IMR-90 (cell line): ENCODE data around the gene SLC16A7. TPM values are rescaled to one million over a fixed set of nuclear protein-coding genes. Genes with fewer than 3 reads are reported as not detected.

Experiments used
- ATAC-seq: fragments of 200-7000 bp; cut with Tn5 transposase; 2 replicates; pipeline ENCODE4 v1.9.1; 2020; ENCODE audit warnings: low read depth, mild to moderate bottlenecking, moderate library complexity
- BruUV-seq: library from RNA; stranded (reverse); fragments of 400-500 nt; replicated peaks from 2 replicates; lab custom pipeline; 2021; lab: Mats Ljungman, UMichigan
- CTCF ChIA-PET: fragments of 300-600 bp; formaldehyde crosslinking; extraction: SDS; loops from one replicate; lab custom pipeline; 2021; ENCODE audit warnings: antibody characterized with exemption; lab: Yijun Ruan, JAX
- POLR2A ChIA-PET: fragments of 300-600 bp; sonication (Branson Sonifier 250); formaldehyde crosslinking; loops from one replicate; lab custom pipeline; 2022; ENCODE audit warnings: antibody characterized with exemption; ENCODE audit not compliant: unreplicated experiment; lab: Charles Lee
- DNase-seq: peaks from one replicate; pipeline ENCODE4 v3.0.0; 2013
- H2AFZ ChIP-seq: replicated peaks from 2 replicates; pipeline ENCODE3; 2013; ENCODE audit warnings: low read length, mild to moderate bottlenecking; ENCODE audit not compliant: poor library complexity
- H2AK5ac ChIP-seq: 2 replicates; pipeline ENCODE4 v1.6.1; 2013; ENCODE audit warnings: low read depth, low read length, inconsistent platforms
- H2AK9ac ChIP-seq: replicated peaks from 2 replicates; pipeline ENCODE3; 2013; ENCODE audit warnings: mild to moderate bottlenecking, low read depth, low read length, moderate library complexity; ENCODE audit not compliant: poor library complexity
- H2BK120ac ChIP-seq: 2 replicates; pipeline ENCODE4 v1.6.1; 2013; ENCODE audit warnings: low read depth, low read length, inconsistent platforms
- H2BK15ac ChIP-seq: 3 replicates; pipeline ENCODE4 v1.6.1; 2013; ENCODE audit warnings: low read depth, low read length, inconsistent platforms
- H2BK20ac ChIP-seq: 2 replicates; pipeline ENCODE4 v1.6.1; 2013; ENCODE audit warnings: low read depth, mild to moderate bottlenecking, inconsistent platforms, low read length, moderate library complexity
- H2BK5ac ChIP-seq: 2 replicates; pipeline ENCODE4 v1.6.1; 2013; ENCODE audit warnings: mild to moderate bottlenecking, low read depth, low read length, inconsistent platforms; ENCODE audit not compliant: poor library complexity, severe bottlenecking
- H3K14ac ChIP-seq: replicated peaks from 2 replicates; pipeline ENCODE4 v1.6.1; 2013; ENCODE audit warnings: low read depth, low read length, inconsistent platforms
- H3K18ac ChIP-seq: 2 replicates; pipeline ENCODE4 v1.6.1; 2013; ENCODE audit warnings: low read depth, low read length, control low read depth
- H3K23ac ChIP-seq: 2 replicates; pipeline ENCODE4 v1.6.1; 2013; ENCODE audit warnings: low read depth, low read length, inconsistent platforms
- H3K27ac ChIP-seq: 2 replicates; pipeline ENCODE4 v1.5.1; 2013; ENCODE audit warnings: mild to moderate bottlenecking, control low read depth, low read length; ENCODE audit not compliant: insufficient read depth
- H3K27me3 ChIP-seq: 2 replicates; pipeline ENCODE4 v1.6.1; 2013; ENCODE audit warnings: low read length; ENCODE audit not compliant: control insufficient read depth, insufficient read depth
- H3K36me3 ChIP-seq: 2 replicates; pipeline ENCODE4 v1.6.1; 2013; ENCODE audit warnings: low read length, mixed read lengths; ENCODE audit not compliant: control insufficient read depth, insufficient read depth
- H3K4ac ChIP-seq: 2 replicates; pipeline ENCODE4 v1.6.1; 2013; ENCODE audit warnings: low read depth, low read length, inconsistent platforms
- H3K4me1 ChIP-seq: 2 replicates; pipeline ENCODE4 v1.6.1; 2013; ENCODE audit warnings: low read length, mixed read lengths; ENCODE audit not compliant: control insufficient read depth, insufficient read depth
- H3K4me2 ChIP-seq: 2 replicates; pipeline ENCODE4 v1.6.1; 2013; ENCODE audit warnings: low read depth, mild to moderate bottlenecking, control low read depth, low read length, moderate library complexity
- H3K4me3 ChIP-seq: 2 replicates; pipeline ENCODE4 v1.5.1; 2013; ENCODE audit warnings: low read depth, mild to moderate bottlenecking, control low read depth, low read length, moderate library complexity; ENCODE audit not compliant: insufficient read depth
- H3K56ac ChIP-seq: 2 replicates; pipeline ENCODE4 v1.6.1; 2013; ENCODE audit warnings: low read length, inconsistent platforms; ENCODE audit not compliant: insufficient read depth; ENCODE audit errors: extremely low read depth
- H3K79me1 ChIP-seq, 2 experiments: 2 replicates each; pipeline ENCODE4 v1.6.1; 2013; ENCODE audit warnings: low read length in 2 of 2, inconsistent platforms in 1 of 2, low read depth in 1 of 2
- H3K9ac ChIP-seq: 2 replicates; pipeline ENCODE4 v1.6.1; 2013; ENCODE audit warnings: low read depth, low read length, control low read depth
- H3K9me1 ChIP-seq: 2 replicates; pipeline ENCODE4 v1.6.1; 2013; ENCODE audit warnings: low read length, inconsistent platforms; ENCODE audit not compliant: insufficient read depth
- H3K9me3 ChIP-seq: 2 replicates; pipeline ENCODE4 v1.6.1; 2013; ENCODE audit warnings: low read length; ENCODE audit not compliant: control insufficient read depth, insufficient read depth
- H4K20me1 ChIP-seq: 2 replicates; pipeline ENCODE4 v1.6.1; 2013; ENCODE audit warnings: low read length, inconsistent platforms; ENCODE audit not compliant: insufficient read depth
- H4K5ac ChIP-seq: 2 replicates; pipeline ENCODE4 v1.6.1; 2013; ENCODE audit warnings: mild to moderate bottlenecking, low read depth, low read length, control low read depth
- H4K8ac ChIP-seq, 2 experiments: 2 replicates each; pipeline ENCODE4 v1.6.1; 2013; ENCODE audit warnings: low read depth in 2 of 2, low read length in 2 of 2, control low read depth in 1 of 2, inconsistent platforms in 1 of 2
- H4K91ac ChIP-seq: 2 replicates; pipeline ENCODE4 v1.6.1; 2013; ENCODE audit warnings: low read depth, low read length, inconsistent platforms; ENCODE audit not compliant: insufficient read depth
- BHLHE40 ChIP-seq: fragments of 150-350 bp; IDR thresholded peaks from 2 replicates; pipeline ENCODE4 v1.6.1; 2016; ENCODE audit warnings: mild to moderate bottlenecking, low read depth, low read length
- FOS ChIP-seq: fragments of 150-350 bp; IDR thresholded peaks from 2 replicates; pipeline ENCODE4 v1.6.1; 2016; ENCODE audit warnings: low read depth, low read length
- SMC3 ChIP-seq: fragments of 150-350 bp; IDR thresholded peaks from 2 replicates; pipeline ENCODE4 v1.6.1; 2016; ENCODE audit warnings: low read depth, mild to moderate bottlenecking, antibody characterized with exemption, low read length, moderate library complexity
- dilution Hi-C: fragments of 300-500 bp; cut with HindIII; formaldehyde crosslinking; loops from one replicate; pipeline ENCODE4 v1.14.3; 2018; ENCODE audit warnings: low sequenced_read_pairs; ENCODE audit not compliant: unreplicated experiment
- in situ Hi-C: fragments of 300-500 bp; cut with MboI; formaldehyde crosslinking; loops from 3 replicates; pipeline ENCODE4 v1.14.3; 2019; ENCODE audit warnings: low sequenced_read_pairs, inconsistent platforms, mixed read lengths
- intact Hi-C: fragments of 100-400 bp; cut with micrococcal nuclease; formaldehyde crosslinking; loops from 2 replicates; pipeline ENCODE4 v1.10.0; 2022
- polyA plus RNA-seq, 3 experiments: library from polyadenylated mRNA; depleted of rRNA; stranded (reverse); fragments of >200 nt; gene quantifications; 2 replicates each; pipeline ENCODE4 v1.2.3, GENCODE V29; 2012; ENCODE audit warnings: low replicate concordance in 1 of 3
- total RNA-seq: library from RNA; depleted of rRNA; stranded (reverse); fragments of >200 nt; gene quantifications from 2 replicates; pipeline ENCODE4 v1.2.3, GENCODE V29; 2012

SLC16A7 gene
- total and polyA plus RNA-seq, 2 of the 4 experiments (the other 2 are of a cell fraction): 2.6 to 21.5 TPM

- H3K27ac ChIP-seq: no peak overlapping the region
- no peaks in the 10 kb centered on the region for H3K36me3 ChIP-seq
- in situ Hi-C loops (no loop called here), intact Hi-C loops (no loop called here), dilution Hi-C loops (no loop called here)
- no peak overlapping the region for H2BK15ac ChIP-seq
- no peak overlapping the region for H4K8ac ChIP-seq
- no peak overlapping the region for H2BK20ac ChIP-seq
- no peak overlapping the region for H3K4ac ChIP-seq
- H4K5ac ChIP-seq: no peak overlapping the region
- H3K9me3 ChIP-seq: no peaks in the 10 kb centered on the region
- no peak for ATAC-seq
- no peak overlapping the region for H3K23ac ChIP-seq
- no peak overlapping the region for H2AK9ac ChIP-seq
- DNase-seq: peak; percentile 17
- H2BK120ac ChIP-seq: no peak overlapping the region
- ChIA-PET POLR2A (no interaction called here), CTCF (interaction anchor here (0.6 to 0.9 kb wide), 2 partner anchors 15 to 59 kb away, joined by 3 read pairs; no protein-coding TSS in a partner anchor)
- H3K18ac ChIP-seq: no peak overlapping the region
- no peak overlapping the region for H3K4me2 ChIP-seq
- H3K14ac ChIP-seq: no peak overlapping the region
- H3K4me3 ChIP-seq: no peak overlapping the region
- TF ChIP-seq FOS: no peak
- no peak for TF ChIP-seq BHLHE40
- no peak for TF ChIP-seq SMC3
- BruUV-seq: no TSS peak
- no peak overlapping the region for H2AK5ac ChIP-seq
- no peaks in the 10 kb centered on the region for H3K4me1 ChIP-seq
- no peak overlapping the region for H2AFZ ChIP-seq
- H3K9me1 ChIP-seq: no peaks in the 10 kb centered on the region
- no peak overlapping the region for H3K9ac ChIP-seq
- H3K79me1 ChIP-seq: no peaks in the 10 kb centered on the region
- no peak overlapping the region for H2BK5ac ChIP-seq
- H3K56ac ChIP-seq: no peak overlapping the region
- H4K91ac ChIP-seq: no peak overlapping the region
- H4K20me1 ChIP-seq: no peaks in the 10 kb centered on the region
- no peaks in the 10 kb centered on the region for H3K27me3 ChIP-seq
These were observed 232.7 kb downstream of the SLC16A7 start for GRCh38 chr12:59828521-59828920.
